Measurements from ENCODE around the gene HPCAL1.

- TF ChIP-seq CTCF (IDR thresholded peaks at IDR 0.05) (no peak), ZFX (IDR thresholded peaks at IDR 0.05; ENCODE audit: borderline replicate concordance) (no peak)
Observed at GRCh38 chr2:10367472-10368439, 65.1 kb downstream of the HPCAL1 start.

All from 22Rv1 (cell line).